HepG2 (cell line): ENCODE measurements around the gene GTF2A1. TPM values are rescaled to one million over a fixed set of nuclear protein-coding genes. Genes with fewer than 3 reads are reported as not detected.

Experiments
- ATAC-seq: fragments of 200-7000 bp; cut with Tn5 transposase; 3 replicates; pipeline ENCODE4 v1.9.1; 2020; ENCODE audit warnings: mild to moderate bottlenecking, moderate library complexity
- BruUV-seq: library from RNA; stranded (reverse); fragments of 400-500 nt; replicated peaks from 2 replicates; lab custom pipeline; 2021; lab: Mats Ljungman, UMichigan
- CTCF ChIA-PET: fragments of 300-600 bp; formaldehyde crosslinking; extraction: SDS; loops from one replicate; lab custom pipeline; 2021; ENCODE audit warnings: low total read pairs, inconsistent platforms, low intra/inter-chr PET ratio; lab: Yijun Ruan, JAX
- POLR2A ChIA-PET: fragments of 350-600 bp; sonication (Branson Sonifier 250); formaldehyde crosslinking; loops from one replicate; lab custom pipeline; 2020; ENCODE audit warnings: antibody characterized with exemption, inconsistent platforms; lab: Yijun Ruan, JAX
- DNase-seq: peaks from one replicate; pipeline ENCODE4 v3.0.0-alpha.2; 2015; ENCODE audit warnings: low spot score
- FAIRE-seq: peaks from 3 replicates; lab custom pipeline; 2011; peaks lifted over from hg19 to GRCh38; lab: Jason Lieb, UNC
- H2AFZ ChIP-seq: one replicate; pipeline ENCODE4 v1.6.1; 2011; ENCODE audit warnings: low read length, inconsistent platforms
- H3K27ac ChIP-seq: fragments of 300-600 bp; 3 replicates; pipeline ENCODE4 v1.8.0; 2011; ENCODE audit warnings: mixed run types, mild to moderate bottlenecking, mixed read lengths, low read length, inconsistent platforms; ENCODE audit not compliant: insufficient read depth; ENCODE audit errors: extremely low read length
- H3K27me3 ChIP-seq, 2 experiments: fragments of 200-600 bp in 1 of 2; 2 replicates in 1 of 2; 3 replicates in 1 of 2; pipeline versions ENCODE4 v1.6.0 to v1.8.0; 2011; ENCODE audit warnings: low read length in 2 of 2, mild to moderate bottlenecking in 2 of 2, moderate library complexity in 2 of 2, inconsistent platforms in 1 of 2; ENCODE audit not compliant: insufficient read depth in 2 of 2, control insufficient read depth in 1 of 2
- H3K36me3 ChIP-seq, 2 experiments: fragments of 200-600 bp in 1 of 2; replicated peaks in 1 of 2; 2 replicates in 1 of 2; 3 replicates in 1 of 2; pipeline versions ENCODE4 v1.5.1 to v1.8.0; 2011; ENCODE audit warnings: low read length in 2 of 2, inconsistent platforms in 1 of 2; ENCODE audit not compliant: insufficient read depth in 2 of 2, control insufficient read depth in 1 of 2
- H3K4me1 ChIP-seq: 2 replicates; pipeline ENCODE4 v1.5.1; 2012; ENCODE audit warnings: low read length, inconsistent platforms; ENCODE audit not compliant: insufficient read depth
- H3K4me2 ChIP-seq: 2 replicates; pipeline ENCODE4 v1.6.0; 2011; ENCODE audit warnings: low read depth, low read length, inconsistent platforms
- H3K4me3 ChIP-seq, 3 experiments: fragments of 200-600 bp in 1 of 3; sonication (generic), shearing (Covaris generic) in 1 of 3; replicated peaks in 1 of 3; 2 replicates each; pipeline ENCODE4 v1.5.1; 2011 to 2016; ENCODE audit warnings: low read length in 3 of 3, inconsistent platforms in 2 of 3, low read depth in 2 of 3, mild to moderate bottlenecking in 2 of 3, control low read depth in 1 of 3, mixed read lengths in 1 of 3; ENCODE audit not compliant: insufficient read depth in 1 of 3
- H3K79me2 ChIP-seq: one replicate; pipeline ENCODE4 v1.6.1; 2011; ENCODE audit warnings: low read length, inconsistent platforms; ENCODE audit not compliant: insufficient read depth
- H3K9ac ChIP-seq: 2 replicates; pipeline ENCODE4 v1.6.0; 2011; ENCODE audit warnings: mild to moderate bottlenecking, low read depth, low read length, inconsistent platforms; ENCODE audit not compliant: insufficient read depth
- H3K9me3 ChIP-seq: 2 replicates; pipeline ENCODE4 v1.5.1; 2012; ENCODE audit warnings: mild to moderate bottlenecking, low read length
- H4K20me1 ChIP-seq: 2 replicates; pipeline ENCODE4 v1.6.0; 2011; ENCODE audit warnings: inconsistent platforms, mild to moderate bottlenecking, low read length, moderate library complexity; ENCODE audit not compliant: insufficient read depth
- CENPT ChIP-seq: sonication (generic); formaldehyde crosslinking; IDR thresholded peaks from 2 replicates; pipeline ENCODE4 v1.8.0; 2022; ENCODE audit warnings: low read depth, mild to moderate bottlenecking, moderate library complexity, missing genetic modification reagents
- FOXJ3 ChIP-seq: sonication (generic); formaldehyde crosslinking; IDR thresholded peaks from 2 replicates; pipeline ENCODE4 v1.4.0; 2020; ENCODE audit warnings: missing genetic modification reagents, mild to moderate bottlenecking, borderline replicate concordance
- HHEX ChIP-seq: IDR thresholded peaks from 2 replicates; pipeline ENCODE4 v1.6.1; 2016; ENCODE audit warnings: control low read depth
- RFXANK ChIP-seq: IDR thresholded peaks from 2 replicates; pipeline ENCODE4 v1.6.1; 2016
- SNRNP70 ChIP-seq: fragments of 200-400 bp; formaldehyde crosslinking; IDR thresholded peaks from 2 replicates; pipeline ENCODE4 v1.6.1; 2017; ENCODE audit warnings: mild to moderate bottlenecking, low read depth, low read length, moderate library complexity
- SRY ChIP-seq: sonication (generic); formaldehyde crosslinking; IDR thresholded peaks from 2 replicates; pipeline ENCODE4 v1.8.0; 2022; ENCODE audit warnings: mild to moderate bottlenecking, missing genetic modification reagents
- ZFP41 ChIP-seq: sonication (generic); formaldehyde crosslinking; IDR thresholded peaks from 2 replicates; pipeline ENCODE4 v1.4.0; 2020; ENCODE audit warnings: mild to moderate bottlenecking, missing genetic modification reagents, borderline replicate concordance
- ZNF10 ChIP-seq: sonication (generic); formaldehyde crosslinking; IDR thresholded peaks from 2 replicates; pipeline ENCODE4 v1.4.0; 2020; ENCODE audit warnings: mild to moderate bottlenecking, low read depth, missing genetic modification reagents, borderline replicate concordance
- ZNF264 ChIP-seq: sonication (generic); formaldehyde crosslinking; IDR thresholded peaks from 2 replicates; pipeline ENCODE4 v1.4.0; 2020; ENCODE audit warnings: missing genetic modification reagents
- ZNF501 ChIP-seq: sonication (generic); formaldehyde crosslinking; IDR thresholded peaks from 2 replicates; pipeline ENCODE4 v1.5.1; 2020; ENCODE audit warnings: mild to moderate bottlenecking, moderate library complexity, missing genetic modification reagents
- ZNF670 ChIP-seq: sonication (generic); formaldehyde crosslinking; IDR thresholded peaks from 2 replicates; pipeline ENCODE4 v1.8.0; 2022; ENCODE audit warnings: mild to moderate bottlenecking, missing genetic modification reagents, borderline replicate concordance
- WGBS: methylation state at CpG from one replicate; pipeline ENCODE4 v1.1.6; 2017; ENCODE audit warnings: low lambda C conversion rate; 5-methylcytosine and 5-hydroxymethylcytosine counted together
- in situ Hi-C: cut with HindIII; loops from 2 replicates; pipeline ENCODE4 v1.10.0; 2017; ENCODE audit warnings: low pct_unique_long_range_greater_than_20kb; ENCODE audit not compliant: extremely low pct_ligation_motif_present
- intact Hi-C: fragments of 100-400 bp; cut with micrococcal nuclease; formaldehyde crosslinking; loops from one replicate; pipeline ENCODE4 v1.10.0; 2022; ENCODE audit not compliant: unreplicated experiment
- polyA plus RNA-seq, 8 experiments: library from polyadenylated mRNA; depleted of rRNA in 3 of 8; stranded (reverse) in 7 of 8; unstranded in 1 of 8; fragments of >200 nt; fragmentation: Illumina TruSeq in 4 of 8; extraction: Trizol in 4 of 8; gene quantifications; 2 replicates each; pipeline versions ENCODE4 v1.2.1 to v1.2.3, GENCODE V29; 2011 to 2016; ENCODE audit warnings: low read depth in 4 of 8, missing spikeins in 1 of 8, mixed read lengths in 1 of 8; ENCODE audit not compliant: insufficient read depth in 1 of 8
- total RNA-seq, 5 experiments: library from RNA; depleted of rRNA; stranded (reverse); fragments of >200 nt; fragmentation: Illumina TruSeq; extraction: Trizol; gene quantifications; 2 replicates each; pipeline ENCODE4 v1.2.3, GENCODE V29; 2016; ENCODE audit warnings: low read depth in 1 of 5
- TF ChIP-seq, protein P1 (sequence below): sonication (generic); IDR thresholded peaks from 2 replicates; pipeline ENCODE4 v1.6.1; 2016; ENCODE audit warnings: low read depth, borderline replicate concordance
- TF ChIP-seq, protein P2 (sequence below): sonication (generic); formaldehyde crosslinking; IDR thresholded peaks from 2 replicates; pipeline ENCODE4 v1.4.0; 2020; ENCODE audit warnings: missing genetic modification reagents
- TF ChIP-seq, protein P3 (sequence below): sonication (generic); formaldehyde crosslinking; IDR thresholded peaks from 2 replicates; pipeline ENCODE4 v1.8.1; 2023; ENCODE audit warnings: mild to moderate bottlenecking, missing genetic modification reagents, borderline replicate concordance
- TF ChIP-seq, protein P4 (sequence below): sonication (generic); formaldehyde crosslinking; IDR thresholded peaks from 2 replicates; pipeline ENCODE4 v1.9.0; 2021; ENCODE audit warnings: missing genetic modification reagents, borderline replicate concordance

Gene GTF2A1
- total and polyA plus RNA-seq, 2 of the 13 experiments (the other 11 are each of a cell fraction or from before 2014, with no cell fraction given): 14.9 to 17.5 TPM

DNA sequence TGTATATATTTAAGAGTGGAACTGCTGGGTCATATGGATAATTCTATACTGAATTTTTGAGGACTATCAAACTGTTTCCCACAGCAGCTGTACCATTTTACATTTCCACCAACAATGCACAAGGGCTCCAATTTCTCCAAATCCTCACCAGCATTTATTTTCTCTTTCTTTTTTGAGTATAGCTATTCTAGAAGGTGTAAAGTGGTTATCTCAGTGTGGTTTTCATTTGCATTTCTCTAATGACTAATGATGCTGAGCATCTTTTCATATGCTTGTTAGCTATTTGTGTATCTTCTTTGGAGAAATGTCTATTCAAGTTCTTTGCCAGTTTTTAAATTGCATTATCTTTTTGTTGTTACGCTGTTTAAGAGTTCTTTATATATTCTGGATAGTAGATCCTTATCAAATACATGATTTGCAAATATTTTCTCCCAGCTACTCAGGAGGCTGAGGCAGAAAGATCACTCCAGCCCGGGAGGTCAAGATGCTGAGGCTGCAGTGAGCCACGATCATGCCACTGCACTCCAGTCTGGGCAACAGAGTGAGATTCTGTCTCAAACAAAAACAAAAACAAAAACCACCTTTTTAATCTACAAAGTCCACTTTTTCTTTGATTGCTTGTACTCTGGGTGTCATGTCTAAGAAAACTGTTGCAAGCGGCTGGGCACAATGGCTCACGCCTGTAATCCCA is 32.8 kb downstream of the GTF2A1 start:
- Histone ChIP-seq H3K9ac (no peak overlapping the region), H3K79me2 (no peaks in the 10 kb centered on the region), H2AFZ (no peak overlapping the region), H3K27me3 (no peaks in the 10 kb centered on the region), H3K36me3 (peaks cover 3 to 26% of the 10 kb centered on the region in 2 experiments), H3K27ac (no peak overlapping the region), H3K4me3 (no peak overlapping the region), H3K9me3 (no peaks in the 10 kb centered on the region), H3K4me1 (0 out of 2 replicates have a peak, but pooled peaks cover 5% of the 10 kb centered on the region), H4K20me1 (0 out of 2 replicates have a peak, but pooled peaks cover 2% of the 10 kb centered on the region), H3K4me2 (no peak overlapping the region)
- in situ Hi-C loops (no loop called here), intact Hi-C loops (no loop called here)
- TF ChIP-seq, protein P1, sequence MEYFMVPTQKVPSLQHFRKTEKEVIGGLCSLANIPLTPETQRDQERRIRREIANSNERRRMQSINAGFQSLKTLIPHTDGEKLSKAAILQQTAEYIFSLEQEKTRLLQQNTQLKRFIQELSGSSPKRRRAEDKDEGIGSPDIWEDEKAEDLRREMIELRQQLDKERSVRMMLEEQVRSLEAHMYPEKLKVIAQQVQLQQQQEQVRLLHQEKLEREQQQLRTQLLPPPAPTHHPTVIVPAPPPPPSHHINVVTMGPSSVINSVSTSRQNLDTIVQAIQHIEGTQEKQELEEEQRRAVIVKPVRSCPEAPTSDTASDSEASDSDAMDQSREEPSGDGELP: no peak
- TF ChIP-seq, protein P2, sequence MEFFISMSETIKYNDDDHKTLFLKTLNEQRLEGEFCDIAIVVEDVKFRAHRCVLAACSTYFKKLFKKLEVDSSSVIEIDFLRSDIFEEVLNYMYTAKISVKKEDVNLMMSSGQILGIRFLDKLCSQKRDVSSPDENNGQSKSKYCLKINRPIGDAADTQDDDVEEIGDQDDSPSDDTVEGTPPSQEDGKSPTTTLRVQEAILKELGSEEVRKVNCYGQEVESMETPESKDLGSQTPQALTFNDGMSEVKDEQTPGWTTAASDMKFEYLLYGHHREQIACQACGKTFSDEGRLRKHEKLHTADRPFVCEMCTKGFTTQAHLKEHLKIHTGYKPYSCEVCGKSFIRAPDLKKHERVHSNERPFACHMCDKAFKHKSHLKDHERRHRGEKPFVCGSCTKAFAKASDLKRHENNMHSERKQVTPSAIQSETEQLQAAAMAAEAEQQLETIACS: no peak
- no peak for TF ChIP-seq ZNF501 (CRISPR knock-in tag)
- TF ChIP-seq, protein P3, sequence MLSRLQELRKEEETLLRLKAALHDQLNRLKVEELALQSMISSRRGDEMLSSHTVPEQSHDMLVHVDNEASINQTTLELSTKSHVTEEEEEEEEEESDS (CRISPR knock-in tag): no peak
- TF ChIP-seq FOXJ3 (CRISPR knock-in tag): no peak
- TF ChIP-seq ZNF264: no peak
- TF ChIP-seq ZNF10 (CRISPR knock-in tag): no peak
- TF ChIP-seq SNRNP70: no peak
- TF ChIP-seq ZFP41 (CRISPR knock-in tag): no peak
- TF ChIP-seq RFXANK (CRISPR knock-in tag): no peak
- TF ChIP-seq, protein P4, sequence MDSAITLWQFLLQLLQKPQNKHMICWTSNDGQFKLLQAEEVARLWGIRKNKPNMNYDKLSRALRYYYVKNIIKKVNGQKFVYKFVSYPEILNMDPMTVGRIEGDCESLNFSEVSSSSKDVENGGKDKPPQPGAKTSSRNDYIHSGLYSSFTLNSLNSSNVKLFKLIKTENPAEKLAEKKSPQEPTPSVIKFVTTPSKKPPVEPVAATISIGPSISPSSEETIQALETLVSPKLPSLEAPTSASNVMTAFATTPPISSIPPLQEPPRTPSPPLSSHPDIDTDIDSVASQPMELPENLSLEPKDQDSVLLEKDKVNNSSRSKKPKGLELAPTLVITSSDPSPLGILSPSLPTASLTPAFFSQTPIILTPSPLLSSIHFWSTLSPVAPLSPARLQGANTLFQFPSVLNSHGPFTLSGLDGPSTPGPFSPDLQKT (CRISPR knock-in tag): no peak
- TF ChIP-seq CENPT (CRISPR knock-in tag): no peak
- TF ChIP-seq HHEX (CRISPR knock-in tag): no peak
- TF ChIP-seq ZNF670 (CRISPR knock-in tag): no peak
- TF ChIP-seq SRY (CRISPR knock-in tag): no peak
- DNase-seq: no peak
- CTCF ChIA-PET: no interaction called here
- WGBS: 96% methylated on average over 5 of the region's 5 CpGs
- no TSS peak for BruUV-seq
- no peak for FAIRE-seq
- no peak for ATAC-seq
- POLR2A ChIA-PET: no interaction called here
